Non-pigmented ciliary epithelial cell (primary cell): ENCODE results near the gene A4GALT.
"Not testable (repeated sequence)": the region's sequence is repeated elsewhere in the genome, so short reads cannot be mapped to it uniquely, and the experiment has no call there.

Experiments used
- DNase-seq: peaks from one replicate; pipeline ENCODE4 v3.0.0-alpha.2; 2010; ENCODE audit warnings: low read depth

The A4GALT gene

GRCh38 chr22:42720263-42721044, at the start of gene A4GALT:
TSS of gene A4GALT (minus strand) at chr22:42720870. CDS start at chr22:42693951, 26,919 bp downstream.
- DNase-seq, result no peak

GRCh38 chr22:42770448-42770726, 49.7 kb upstream of the A4GALT start:
- no peak for DNase-seq

- DNase-seq, result peak; percentile 72
Observed at GRCh38 chr22:42769574-42770447, 49.1 kb upstream of the A4GALT start.

GRCh38 chr22:42769238-42769573, 48.5 kb upstream of the A4GALT start:
- DNase-seq, result no peak

- DNase-seq, result no peak
Observed at GRCh38 chr22:42768385-42769035, 47.8 kb upstream of the A4GALT start.

- DNase-seq, result no peak
Observed at GRCh38 chr22:42766860-42767259, 46.2 kb upstream of the A4GALT start.

GRCh38 chr22:42764895-42765363, 44.3 kb upstream of the A4GALT start:
- no peak for DNase-seq

- no peak for DNase-seq
Observed at GRCh38 chr22:42763965-42764480, 43.4 kb upstream of the A4GALT start.

- no peak for DNase-seq
Observed at GRCh38 chr22:42760806-42761565, 40.3 kb upstream of the A4GALT start.

GRCh38 chr22:42758931-42759629, 38.4 kb upstream of the A4GALT start:
- DNase-seq, result no peak

GRCh38 chr22:42755553-42755952, 34.9 kb upstream of the A4GALT start:
- not testable (repeated sequence) for DNase-seq

GRCh38 chr22:42755121-42755520, 34.5 kb upstream of the A4GALT start:
- not testable (repeated sequence) for DNase-seq

GRCh38 chr22:42754658-42755057, 34.0 kb upstream of the A4GALT start:
- no peak for DNase-seq

GRCh38 chr22:42752912-42753311, 32.2 kb upstream of the A4GALT start:
- DNase-seq, result no peak

- no peak for DNase-seq
Observed at GRCh38 chr22:42752230-42752746, 31.6 kb upstream of the A4GALT start.

- DNase-seq, result not testable (repeated sequence)
Observed at GRCh38 chr22:42750421-42750820, 29.8 kb upstream of the A4GALT start.

GRCh38 chr22:42747701-42748513, 27.2 kb upstream of the A4GALT start:
- peak; percentile 53 for DNase-seq

GRCh38 chr22:42745118-42745517, 24.4 kb upstream of the A4GALT start:
- DNase-seq, result no peak

GRCh38 chr22:42743501-42743991, 22.9 kb upstream of the A4GALT start:
- DNase-seq, result no peak

- DNase-seq, result no peak
Observed at GRCh38 chr22:42742940-42743339, 22.3 kb upstream of the A4GALT start.
